Measurements from ENCODE around the gene NOP14. TPM values are rescaled to one million over a fixed set of nuclear protein-coding genes. Genes with fewer than 3 reads are reported as not detected.
"Not testable (repeated sequence)": the region's sequence is repeated elsewhere in the genome, so short reads cannot be mapped to it uniquely, and the experiment has no call there.

NOP14 gene
- polyA plus RNA-seq, 10 donors = 22.5 to 28.1 (median 25.0) TPM

DNA sequence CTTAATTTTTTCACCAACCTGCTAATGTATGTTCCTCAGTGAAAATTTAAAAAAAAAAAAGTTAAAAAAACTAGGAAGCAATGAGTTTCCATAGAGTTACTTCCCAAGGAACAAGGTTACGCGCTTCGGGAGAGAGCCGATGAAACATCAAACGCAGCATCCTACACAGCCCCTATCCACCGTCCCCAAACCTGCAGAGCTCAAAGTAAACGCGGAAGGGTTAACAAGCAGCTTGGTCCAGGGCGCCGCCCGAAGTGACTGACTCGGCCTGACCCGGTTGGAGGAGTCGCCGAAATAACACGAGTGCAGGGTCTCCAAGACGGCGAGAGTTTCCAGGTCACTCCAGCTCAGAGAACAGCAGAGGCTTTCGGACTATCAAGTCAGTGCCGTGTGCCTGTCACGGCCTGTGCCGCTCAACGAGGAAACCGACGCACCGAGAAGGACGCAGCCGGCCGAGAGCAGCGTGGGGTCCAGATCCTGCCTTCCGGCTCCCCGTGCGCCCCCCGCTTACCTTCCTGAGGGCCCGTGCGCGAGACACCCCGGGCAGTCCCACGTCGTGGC is 512 bp downstream of the NOP14 start:
- peak in 1 of 3 donors; percentile 10 for DNase-seq

DNA sequence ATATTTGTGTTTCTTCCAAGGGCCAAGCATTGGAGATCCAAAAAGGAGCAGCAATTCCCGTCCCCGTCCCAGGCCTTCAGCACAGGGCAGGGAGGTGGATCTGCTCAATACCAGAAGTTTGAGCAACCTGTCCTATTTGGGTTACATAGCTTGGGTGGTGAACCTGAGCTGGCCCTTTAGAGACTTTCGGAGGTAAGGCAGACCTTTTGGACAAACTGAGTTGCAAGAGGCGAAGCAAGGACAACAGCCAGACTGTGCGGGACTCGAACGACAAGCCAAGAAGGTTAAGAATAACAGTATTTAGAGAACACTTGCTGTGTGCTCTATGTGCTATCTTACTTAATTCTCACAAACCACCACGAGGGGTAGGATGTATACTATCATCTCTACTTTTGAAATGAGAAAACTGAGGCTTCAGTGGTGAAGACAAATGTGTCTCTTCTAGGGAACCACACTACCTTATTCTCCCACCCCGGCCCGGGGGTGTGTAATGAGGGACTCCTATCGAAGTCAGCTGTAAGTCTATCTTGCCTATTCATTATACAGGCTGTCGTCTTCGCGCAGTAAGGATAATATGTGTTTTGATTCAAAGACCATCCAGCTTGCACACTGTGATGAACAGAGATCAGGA is 1.3 kb downstream of the NOP14 start:
- DNase-seq = no peak

DNA sequence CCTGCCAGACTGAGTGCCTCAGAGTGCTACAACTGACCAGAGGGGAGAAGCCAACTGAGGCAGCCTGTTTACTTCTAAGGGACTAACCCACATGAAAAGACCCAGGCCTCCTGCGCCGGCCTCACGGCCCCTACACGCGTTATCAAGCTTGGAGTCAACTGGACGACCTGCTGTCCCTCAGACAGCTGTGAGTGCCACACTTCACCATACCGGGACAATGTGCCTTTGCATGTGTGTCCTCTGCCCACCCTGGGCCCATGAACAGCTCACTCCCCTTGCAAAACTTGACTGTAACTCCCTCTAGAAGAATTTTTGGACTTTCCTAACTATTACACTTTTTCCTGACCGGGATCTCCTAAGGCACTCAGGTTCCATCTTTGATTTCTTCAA is 1.8 kb downstream of the NOP14 start:
- DNase-seq = no peak

GRCh38 chr4:2960450-2960849 is 2.8 kb downstream of the NOP14 start:
- not testable (repeated sequence) for DNase-seq

DNA sequence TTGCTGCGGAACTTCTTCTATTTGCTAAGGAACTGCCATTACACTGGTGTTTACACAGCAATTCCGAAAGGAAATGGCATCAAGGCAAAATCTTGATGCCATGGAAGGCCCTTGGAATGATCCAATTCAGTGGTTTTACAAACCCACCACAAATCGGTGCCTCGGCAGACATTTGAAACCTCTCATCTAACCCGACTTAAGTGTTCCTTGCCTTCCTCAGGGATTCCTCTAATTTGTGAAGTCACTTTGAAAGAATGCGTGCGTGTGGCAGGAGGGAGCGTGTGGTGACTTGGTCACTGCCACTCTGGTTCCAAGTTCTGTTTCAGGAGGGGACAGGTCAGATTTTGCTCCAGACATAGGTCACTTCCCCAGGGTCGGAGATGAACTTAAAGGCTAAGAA is 4.8 kb downstream of the NOP14 start:
- no peak for DNase-seq

DNA sequence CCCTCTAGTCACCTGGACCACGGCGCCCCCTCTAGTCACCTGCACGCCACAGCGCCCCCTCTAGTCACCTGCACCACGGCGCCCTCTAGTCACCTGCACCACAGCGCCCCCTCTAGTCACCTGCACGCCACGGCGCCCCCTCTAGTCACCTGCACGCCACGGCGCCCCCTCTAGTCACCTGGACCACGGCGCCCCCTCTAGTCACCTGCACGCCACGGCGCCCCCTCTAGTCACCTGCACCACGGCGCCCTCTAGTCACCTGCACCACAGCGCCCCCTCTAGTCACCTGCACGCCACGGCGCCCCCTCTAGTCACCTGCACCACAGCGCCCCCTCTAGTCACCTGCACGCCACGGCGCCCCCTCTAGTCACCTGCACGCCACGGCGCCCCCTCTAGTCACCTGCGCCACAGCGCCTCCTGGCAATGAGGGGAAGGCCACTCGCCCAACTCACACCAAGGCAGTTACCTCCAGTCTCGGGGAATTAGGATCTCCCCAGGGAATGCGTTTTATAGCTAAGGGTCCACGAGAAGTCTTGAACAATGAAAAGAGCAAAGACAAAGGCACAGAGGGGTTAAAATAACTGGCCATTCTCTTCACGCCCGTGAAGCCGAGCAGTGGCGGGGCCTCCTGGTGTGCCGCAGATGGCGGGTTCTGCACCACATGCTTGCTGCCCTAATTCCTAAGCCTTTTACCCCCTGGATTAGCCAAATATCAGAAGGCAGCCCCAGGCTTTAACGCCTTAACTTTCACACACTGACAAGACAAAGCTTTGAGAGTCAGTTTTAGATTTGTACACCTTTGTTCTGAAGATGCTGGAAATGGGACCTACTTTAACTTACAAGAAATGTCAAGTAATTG is 7.8 kb downstream of the NOP14 start:
- DNase-seq = not testable (repeated sequence)

DNA sequence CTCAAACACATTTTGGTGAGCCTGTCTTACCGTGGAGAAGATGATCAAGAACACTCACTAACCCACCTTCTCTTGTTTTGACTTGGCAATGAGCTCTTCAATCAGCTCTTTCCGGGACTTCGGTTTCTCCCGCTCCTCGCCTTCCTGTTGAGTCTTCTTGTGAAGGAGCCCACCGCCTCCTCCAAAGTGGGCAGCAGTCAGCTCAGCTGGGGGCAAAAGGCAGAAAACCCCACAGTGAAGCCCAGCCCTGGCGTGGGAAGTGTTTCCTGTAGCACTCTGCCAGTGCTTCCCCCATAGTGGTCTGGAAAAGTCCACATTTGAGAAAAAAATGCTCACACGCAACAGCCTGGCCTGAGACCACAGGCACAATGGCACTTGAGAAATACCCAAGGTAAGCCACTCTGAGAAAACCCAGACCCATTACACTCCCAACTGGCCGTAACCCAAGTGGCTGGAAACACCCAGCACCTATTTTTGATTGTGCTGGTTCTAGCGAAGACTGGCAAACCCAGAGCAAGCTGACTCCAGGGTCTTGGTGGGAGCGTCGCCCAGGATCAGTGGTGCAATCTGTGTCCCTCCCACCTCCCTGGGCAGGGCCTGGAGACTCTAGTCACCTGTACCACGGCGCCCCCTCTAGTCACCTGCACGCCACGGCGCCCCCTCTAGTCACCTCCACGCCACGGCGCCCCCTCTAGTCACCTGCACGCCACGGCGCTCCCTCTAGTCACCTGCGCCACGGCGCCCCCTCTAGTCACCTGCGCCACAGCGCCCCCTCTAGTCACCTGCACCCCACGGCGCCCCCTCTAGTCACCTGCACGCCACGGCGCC is 8.6 kb downstream of the NOP14 start:
- DNase-seq = no peak

DNA sequence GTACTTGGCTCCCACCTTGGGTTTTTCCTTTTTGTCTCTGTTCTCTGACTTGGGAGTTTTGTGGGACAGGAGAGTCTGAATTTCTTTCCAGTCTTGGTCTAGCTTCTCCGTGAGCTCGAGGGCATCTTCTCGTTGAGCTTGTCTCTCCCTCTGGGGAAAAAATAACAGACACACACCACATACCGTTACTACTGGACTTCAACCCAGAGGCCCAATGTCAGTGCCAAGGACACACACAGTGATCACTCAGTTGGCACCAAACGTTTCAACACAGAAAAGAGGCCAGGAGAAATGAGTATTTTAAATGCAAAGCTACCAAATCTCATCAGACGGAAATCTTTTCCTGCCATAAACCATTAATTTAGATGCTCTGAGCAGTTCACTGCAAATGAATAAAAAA is 9.7 kb downstream of the NOP14 start:
- DNase-seq = no peak

GRCh38 chr4:2950221-2950989 is 12.8 kb downstream of the NOP14 start:
- no peak for DNase-seq

GRCh38 chr4:2949782-2950125 is 13.5 kb downstream of the NOP14 start:
- no peak for DNase-seq

- DNase-seq = no peak
Observed at GRCh38 chr4:2948895-2949781, 14.1 kb downstream of the NOP14 start.

GRCh38 chr4:2947926-2948325 is 15.3 kb downstream of the NOP14 start:
- DNase-seq = no peak

DNA sequence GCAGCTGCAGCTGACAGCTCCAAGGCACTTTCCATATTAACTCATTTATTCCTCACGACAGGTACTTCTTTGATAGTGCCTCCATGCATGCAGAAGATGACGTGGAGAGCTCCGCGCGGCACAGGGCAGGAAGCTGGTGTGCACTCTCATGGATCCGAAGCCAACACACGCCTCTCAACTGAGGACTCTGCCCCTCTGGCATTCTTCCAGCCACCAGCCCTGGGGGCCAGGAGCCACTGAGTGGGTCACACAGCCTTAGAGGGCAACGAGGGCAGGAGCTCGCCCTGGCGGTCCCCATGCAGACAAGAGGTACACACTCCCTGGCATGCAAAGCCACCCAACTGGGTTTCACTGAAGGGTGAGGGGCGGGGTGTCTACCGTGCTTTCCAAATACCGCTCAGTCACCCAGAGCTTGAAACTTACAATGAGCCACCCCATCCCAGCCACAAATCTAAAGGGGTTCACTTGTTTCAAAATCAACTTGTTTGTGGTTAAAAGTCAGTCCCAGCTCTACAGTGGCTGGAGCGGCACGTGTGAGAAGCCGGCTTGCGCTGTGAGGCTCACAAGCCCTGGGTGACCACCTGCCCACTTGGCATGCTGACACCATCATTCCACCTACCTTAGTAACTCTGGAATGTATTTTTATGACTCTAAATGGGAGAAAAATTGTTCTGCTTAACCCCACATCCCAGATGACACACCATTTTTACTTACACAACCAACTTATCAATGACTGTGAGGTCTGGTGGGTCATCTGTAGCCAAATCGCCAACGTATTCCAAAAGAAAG is 16.2 kb downstream of the NOP14 start:
- no peak for DNase-seq

DNA sequence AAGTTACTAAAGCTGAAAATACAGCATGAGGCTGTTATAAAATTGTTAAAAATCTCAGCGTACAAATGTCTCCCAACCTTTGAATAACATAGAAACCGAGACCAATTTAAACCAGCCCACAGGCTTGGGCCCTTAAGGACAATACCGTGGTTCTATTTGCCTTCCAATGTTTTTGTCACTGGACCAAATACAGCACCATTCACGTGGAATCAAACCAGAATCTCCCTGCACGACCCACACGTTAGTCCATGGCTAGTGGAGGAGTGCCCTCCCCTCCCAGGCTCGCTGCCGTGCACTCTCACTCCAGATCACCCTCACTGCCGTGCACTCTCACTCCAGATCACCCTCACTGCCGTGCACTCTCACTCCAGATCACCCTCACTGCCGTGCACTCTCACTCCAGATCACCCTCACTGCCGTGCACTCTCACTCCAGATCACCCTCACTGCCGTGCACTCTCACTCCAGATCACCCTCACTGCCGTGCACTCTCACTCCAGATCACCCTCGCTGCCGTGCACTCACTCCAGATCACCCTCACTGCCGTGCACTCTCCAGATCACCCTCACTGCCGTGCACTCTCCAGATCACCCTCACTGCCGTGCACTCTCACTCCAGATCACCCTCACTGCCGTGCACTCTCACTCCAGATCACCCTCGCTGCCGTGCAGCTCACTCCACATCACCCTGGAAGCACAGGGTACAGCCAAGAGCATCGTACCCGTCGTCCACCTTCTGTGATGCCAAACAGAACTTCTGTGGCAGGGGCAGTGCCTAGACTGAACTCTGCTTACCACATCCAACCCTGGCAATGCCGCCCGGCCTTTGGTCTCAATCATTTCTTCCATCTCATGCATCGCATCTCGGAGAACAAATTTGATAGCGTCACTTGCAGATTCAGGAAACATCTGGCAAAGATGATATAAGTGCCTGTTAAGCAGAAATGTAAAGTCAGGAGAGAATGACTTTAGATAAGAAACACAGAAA is 17.3 kb downstream of the NOP14 start:
- not testable (repeated sequence) for DNase-seq

DNA sequence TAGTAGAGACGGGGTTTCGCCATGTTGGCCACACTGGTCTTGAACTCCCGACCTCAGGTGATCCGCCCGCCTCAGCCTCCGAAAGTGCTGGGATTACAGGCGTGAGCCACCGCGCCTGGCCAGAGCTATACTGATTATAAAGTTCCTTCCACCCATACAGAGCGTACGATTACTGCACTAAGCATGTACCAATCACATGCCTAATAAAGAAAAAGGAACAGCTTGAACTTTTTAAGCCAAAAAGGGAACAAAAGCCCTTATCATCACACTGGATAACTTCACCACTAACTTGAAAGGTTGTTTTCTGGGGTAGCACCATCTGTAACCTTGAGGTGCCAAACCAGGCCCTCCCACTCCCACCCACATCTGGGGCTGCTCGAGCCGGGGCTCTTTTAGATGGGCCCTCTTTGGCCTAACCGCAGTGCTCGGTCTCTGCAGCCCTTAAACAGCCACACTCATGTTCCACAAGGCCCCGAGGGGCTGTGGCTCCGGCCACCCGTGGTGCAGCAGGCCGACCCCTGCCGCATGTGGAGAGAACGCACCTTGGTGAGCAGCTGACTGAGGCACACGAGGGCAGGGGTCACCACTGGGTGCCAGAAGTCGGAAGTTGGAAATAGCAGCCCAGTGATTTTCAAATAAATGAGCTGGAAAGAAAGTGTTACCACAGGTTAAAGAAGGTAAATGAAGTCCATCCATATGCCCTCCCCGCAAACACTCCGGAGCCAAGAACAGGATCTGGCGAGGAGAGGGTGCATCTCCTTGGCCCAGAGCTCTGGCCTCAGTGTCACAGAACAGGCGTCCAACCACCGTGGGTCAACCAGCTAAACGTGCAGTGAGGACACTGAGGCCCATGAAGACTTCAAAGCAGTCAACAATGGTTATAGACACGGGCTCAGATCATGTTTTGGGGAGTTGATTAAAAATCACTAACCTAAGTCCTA is 18.4 kb downstream of the NOP14 start:
- DNase-seq = no peak

DNA sequence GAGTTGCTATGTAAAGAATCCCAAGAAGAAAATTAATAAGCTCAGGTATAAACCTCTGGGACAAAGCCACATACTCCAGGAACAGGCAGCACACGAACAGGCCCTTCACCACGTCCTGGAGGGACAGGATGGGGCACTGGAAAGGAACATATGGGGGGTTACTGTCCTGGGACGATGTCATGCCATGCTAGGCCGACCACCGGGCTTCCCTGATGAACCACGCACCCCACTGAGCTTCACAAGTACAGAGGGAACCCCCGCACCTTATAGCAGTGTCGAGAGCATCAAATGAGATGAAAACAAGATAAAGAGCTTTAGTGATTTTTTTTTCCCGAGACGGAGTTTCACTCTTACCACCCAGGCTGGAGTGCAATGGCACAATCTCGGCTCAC is 19.1 kb downstream of the NOP14 start:
- DNase-seq = no peak

All from muscle of back (tissue), 11 donors.